Hepatocyte (in vitro differentiated cells): ENCODE data around the gene SMARCA2. TPM values are rescaled to one million over a fixed set of nuclear protein-coding genes. Genes with fewer than 3 reads are reported as not detected.

ENCODE experiments used
- DNase-seq: peaks from one replicate; pipeline ENCODE4 v3.0.0-alpha.2; 2016; ENCODE audit warnings: low spot score
- H2AFZ ChIP-seq: fragments of 200-600 bp; sonication (generic); 2 replicates; pipeline ENCODE4 v1.6.0; 2016; ENCODE audit warnings: antibody characterized with exemption, mild to moderate bottlenecking
- H3K27ac ChIP-seq: fragments of 200-600 bp; sonication (generic); 2 replicates; pipeline ENCODE4 v1.5.1; 2016; ENCODE audit warnings: mild to moderate bottlenecking
- H3K27me3 ChIP-seq: fragments of 200-600 bp; sonication (generic); 2 replicates; pipeline ENCODE4 v1.6.1; 2016
- H3K36me3 ChIP-seq: fragments of 200-600 bp; sonication (generic); replicated peaks from 2 replicates; pipeline ENCODE4 v1.5.1; 2016; ENCODE audit warnings: low read depth; ENCODE audit not compliant: insufficient read depth
- H3K4me1 ChIP-seq: fragments of 200-600 bp; sonication (generic); 2 replicates; pipeline ENCODE4 v1.5.1; 2016; ENCODE audit warnings: mild to moderate bottlenecking, moderate library complexity; ENCODE audit not compliant: insufficient read depth
- H3K4me2 ChIP-seq: fragments of 200-600 bp; sonication (generic); 2 replicates; pipeline ENCODE4 v1.6.0; 2016
- H3K4me3 ChIP-seq: fragments of 200-600 bp; sonication (generic); 2 replicates; pipeline ENCODE4 v1.5.1; 2016; ENCODE audit warnings: mild to moderate bottlenecking
- H3K79me2 ChIP-seq: fragments of 200-600 bp; sonication (generic); 2 replicates; pipeline ENCODE4 v1.6.0; 2017; ENCODE audit warnings: mild to moderate bottlenecking
- H3K9me2 ChIP-seq: fragments of 200-600 bp; sonication (generic); replicated peaks from 2 replicates; pipeline ENCODE4 v1.6.0; 2017; ENCODE audit warnings: mild to moderate bottlenecking; ENCODE audit not compliant: insufficient read depth
- H3K9me3 ChIP-seq: fragments of 200-600 bp; sonication (generic); 2 replicates; pipeline ENCODE4 v1.5.1; 2016; ENCODE audit warnings: low read depth, mild to moderate bottlenecking
- H4K20me1 ChIP-seq: fragments of 200-600 bp; sonication (generic); 2 replicates; pipeline ENCODE4 v1.6.0; 2016; ENCODE audit warnings: mild to moderate bottlenecking; ENCODE audit not compliant: insufficient read depth, poor library complexity, severe bottlenecking
- EZH2 ChIP-seq: fragments of 200-600 bp; sonication (generic); IDR thresholded peaks from 2 replicates; pipeline ENCODE4 v1.6.1; 2016; ENCODE audit warnings: antibody characterized with exemption, mild to moderate bottlenecking, borderline replicate concordance
- EZH2phosphoT487 ChIP-seq: fragments of 200-600 bp; sonication (generic); IDR thresholded peaks from one replicate; pipeline ENCODE4 v1.6.1; 2018; ENCODE audit warnings: antibody characterized with exemption, mild to moderate bottlenecking, low read depth, moderate library complexity; ENCODE audit not compliant: unreplicated experiment, severe bottlenecking
- WGBS: methylation state at CpG from one replicate; pipeline ENCODE4 v1.1.6; 2016; ENCODE audit warnings: low lambda C conversion rate; ENCODE audit errors: missing lambda C conversion rate; 5-methylcytosine and 5-hydroxymethylcytosine counted together
- polyA plus RNA-seq: library from polyadenylated mRNA; unstranded; fragments of >200 nt; fragmentation: Nextera tagmentation; extraction: Ambion mirVana; gene quantifications from 2 replicates; pipeline ENCODE4 v1.2.1, GENCODE V29; 2016
- total RNA-seq: library from RNA; depleted of rRNA; stranded (reverse); fragments of >200 nt; gene quantifications from 2 replicates; pipeline ENCODE4 v1.2.3, GENCODE V29; 2014
- TF ChIP-seq, protein P1 (sequence below): fragments of 200-600 bp; sonication (generic); IDR thresholded peaks from 2 replicates; pipeline ENCODE4 v1.5.1; 2016; ENCODE audit warnings: antibody characterized with exemption, mild to moderate bottlenecking; ENCODE audit not compliant: poor library complexity

Gene SMARCA2
- total and polyA plus RNA-seq, 2 experiments from 2014 or later: 39.9 to 65.3 TPM

GRCh38 chr9:2028888-2029287 is 13.7 kb downstream of the SMARCA2 start:
- no peaks in the 10 kb centered on the region for H3K36me3 ChIP-seq
- DNase-seq: no peak
- H2AFZ ChIP-seq: no peak overlapping the region
- no peaks in the 10 kb centered on the region for H4K20me1 ChIP-seq
- peaks cover 66% of the 10 kb centered on the region for H3K79me2 ChIP-seq
- H3K4me2 ChIP-seq: no peak overlapping the region
- H3K9me3 ChIP-seq: no peaks in the 10 kb centered on the region
- TF ChIP-seq, protein P1, sequence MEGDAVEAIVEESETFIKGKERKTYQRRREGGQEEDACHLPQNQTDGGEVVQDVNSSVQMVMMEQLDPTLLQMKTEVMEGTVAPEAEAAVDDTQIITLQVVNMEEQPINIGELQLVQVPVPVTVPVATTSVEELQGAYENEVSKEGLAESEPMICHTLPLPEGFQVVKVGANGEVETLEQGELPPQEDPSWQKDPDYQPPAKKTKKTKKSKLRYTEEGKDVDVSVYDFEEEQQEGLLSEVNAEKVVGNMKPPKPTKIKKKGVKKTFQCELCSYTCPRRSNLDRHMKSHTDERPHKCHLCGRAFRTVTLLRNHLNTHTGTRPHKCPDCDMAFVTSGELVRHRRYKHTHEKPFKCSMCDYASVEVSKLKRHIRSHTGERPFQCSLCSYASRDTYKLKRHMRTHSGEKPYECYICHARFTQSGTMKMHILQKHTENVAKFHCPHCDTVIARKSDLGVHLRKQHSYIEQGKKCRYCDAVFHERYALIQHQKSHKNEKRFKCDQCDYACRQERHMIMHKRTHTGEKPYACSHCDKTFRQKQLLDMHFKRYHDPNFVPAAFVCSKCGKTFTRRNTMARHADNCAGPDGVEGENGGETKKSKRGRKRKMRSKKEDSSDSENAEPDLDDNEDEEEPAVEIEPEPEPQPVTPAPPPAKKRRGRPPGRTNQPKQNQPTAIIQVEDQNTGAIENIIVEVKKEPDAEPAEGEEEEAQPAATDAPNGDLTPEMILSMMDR: no peak
- TF ChIP-seq EZH2phosphoT487 (no peak), EZH2 (no peak)
- no peaks in the 10 kb centered on the region for H3K9me2 ChIP-seq
- WGBS: 86% methylated on average over 7 of the region's 7 CpGs
- H3K4me3 ChIP-seq: no peak overlapping the region
- no peak overlapping the region for H3K27ac ChIP-seq
- no peaks in the 10 kb centered on the region for H3K4me1 ChIP-seq
- no peaks in the 10 kb centered on the region for H3K27me3 ChIP-seq

- no peak for DNase-seq
- H3K9me3 ChIP-seq: no peaks in the 10 kb centered on the region
- no peak overlapping the region for H3K4me3 ChIP-seq
- 61% methylated on average over 2 of the region's 2 CpGs for WGBS
- no peak overlapping the region for H3K4me2 ChIP-seq
- no peaks in the 10 kb centered on the region for H3K27me3 ChIP-seq
- peaks cover 57% of the 10 kb centered on the region for H3K79me2 ChIP-seq
- no peaks in the 10 kb centered on the region for H4K20me1 ChIP-seq
- no peaks in the 10 kb centered on the region for H3K9me2 ChIP-seq
- H3K4me1 ChIP-seq: no peaks in the 10 kb centered on the region
- H2AFZ ChIP-seq: no peak overlapping the region
- TF ChIP-seq EZH2phosphoT487 (no peak), EZH2 (no peak)
- TF ChIP-seq, protein P1: no peak
- H3K36me3 ChIP-seq: no peaks in the 10 kb centered on the region
- H3K27ac ChIP-seq: no peak overlapping the region
Measured at GRCh38 chr9:2029666-2030170, 14.6 kb downstream of the SMARCA2 start.

DNA sequence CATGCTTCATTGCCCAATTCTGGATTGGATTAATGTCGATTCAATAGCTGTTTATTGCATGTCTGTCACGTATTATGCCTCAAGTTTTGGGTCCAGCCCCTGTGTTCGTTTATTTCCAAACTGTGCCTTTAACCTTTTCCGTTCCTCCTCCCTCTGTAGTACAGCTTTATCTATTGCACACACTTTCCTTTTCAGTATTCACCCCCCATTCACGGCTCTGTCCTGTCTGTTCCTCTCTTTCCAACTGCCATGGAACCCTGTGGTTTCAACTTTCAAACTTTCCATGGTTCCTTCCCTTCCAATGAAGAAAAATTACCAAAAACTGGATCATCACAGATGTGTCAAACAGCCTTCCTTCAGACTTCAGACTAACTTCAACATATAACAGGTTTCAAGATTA is 17.1 kb downstream of the SMARCA2 start:
- Histone ChIP-seq H3K27me3 (no peaks in the 10 kb centered on the region), H3K36me3 (no peaks in the 10 kb centered on the region), H3K79me2 (peaks cover 32% of the 10 kb centered on the region), H2AFZ (no peak overlapping the region), H3K4me1 (no peaks in the 10 kb centered on the region), H3K9me2 (no peaks in the 10 kb centered on the region), H3K9me3 (no peaks in the 10 kb centered on the region), H3K4me2 (no peak overlapping the region), H4K20me1 (no peaks in the 10 kb centered on the region), H3K27ac (no peak overlapping the region), H3K4me3 (no peak overlapping the region)
- DNase-seq: no peak
- TF ChIP-seq EZH2: no peak
- TF ChIP-seq, protein P1: no peak
- TF ChIP-seq EZH2phosphoT487: no peak
- 63% methylated on average over 5 of the region's 5 CpGs for WGBS

- Histone ChIP-seq H3K4me3 (no peak overlapping the region), H3K79me2 (no peaks in the 10 kb centered on the region), H3K4me1 (no peaks in the 10 kb centered on the region), H2AFZ (no peak overlapping the region), H3K27me3 (no peaks in the 10 kb centered on the region), H4K20me1 (no peaks in the 10 kb centered on the region), H3K36me3 (no peaks in the 10 kb centered on the region), H3K9me2 (no peaks in the 10 kb centered on the region), H3K4me2 (no peak overlapping the region), H3K27ac (no peak overlapping the region), H3K9me3 (no peaks in the 10 kb centered on the region)
- TF ChIP-seq EZH2 (no peak), EZH2phosphoT487 (no peak)
- TF ChIP-seq, protein P1: no peak
- WGBS: 95% methylated on average over 4 of the region's 4 CpGs
- no peak for DNase-seq
Measured at GRCh38 chr9:2036844-2037243, 21.7 kb downstream of the SMARCA2 start.
